Gastrocnemius medialis (tissue), 4 donors: ENCODE measurements around the gene CIDEA.

ENCODE experiments used
- CTCF ChIP-seq, 5 experiments: fragments of 450-650 bp in 3 of 5; fragments of 200-600 bp in 2 of 5; sonication (generic) in 2 of 5; IDR thresholded peaks in 4 of 5; conservative IDR thresholded peaks in 1 of 5; 1 replicate in 4 of 5; 2 replicates in 1 of 5; pipeline ENCODE4 v1.5.1; 2016 to 2019; ENCODE audit warnings: antibody characterized with exemption in 5 of 5, mild to moderate bottlenecking in 3 of 5, moderate library complexity in 3 of 5
- POLR2A ChIP-seq, 2 donors: fragments of 450-650 bp; IDR thresholded peaks; one replicate each; pipeline ENCODE4 v1.6.1; 2017; ENCODE audit warnings: antibody characterized with exemption in 2 of 2, mild to moderate bottlenecking in 2 of 2, moderate library complexity in 2 of 2

- TF ChIP-seq CTCF (IDR thresholded peaks at IDR 0.05 in 4 of 5, conservative IDR thresholded peaks at IDR 0.05 in 1 of 5) (no peak), POLR2A (IDR thresholded peaks at IDR 0.05) (no peak)
Measured at GRCh38 chr18:12296087-12296403, 41.9 kb downstream of the CIDEA start.
